Breast epithelium (tissue), 4 donors: Measurements from ENCODE around the gene PTPN22. TPM values are rescaled to one million over a fixed set of nuclear protein-coding genes. Genes with fewer than 3 reads are reported as not detected.

Experiments
- DNase-seq, 2 donors: peaks; one replicate each; pipeline ENCODE4 v3.0.0-alpha.2; 2019; ENCODE audit warnings: low spot score in 2 of 2
- H3K27ac ChIP-seq, 2 donors: fragments of 200-600 bp; sonication (generic) in 1 of 2; one replicate each; pipeline ENCODE4 v1.5.1; 2016 to 2019; ENCODE audit warnings: mild to moderate bottlenecking in 1 of 2
- H3K27me3 ChIP-seq, 2 donors: fragments of 200-600 bp; sonication (generic) in 1 of 2; one replicate each; pipeline versions ENCODE4 v1.5.1 to v1.6.0; 2017 to 2019; ENCODE audit warnings: control low read depth in 1 of 2, mild to moderate bottlenecking in 1 of 2
- H3K36me3 ChIP-seq: fragments of 200-600 bp; one replicate; pipeline ENCODE4 v1.5.1; 2019
- H3K4me1 ChIP-seq, 2 donors: fragments of 200-600 bp; sonication (generic); one replicate each; pipeline ENCODE4 v1.5.1; 2016 to 2019; ENCODE audit warnings: control low read depth in 1 of 2
- H3K4me3 ChIP-seq, 3 donors: fragments of 200-600 bp; sonication (generic); 1 replicate in 2 of 3; 2 replicates in 1 of 3; pipeline ENCODE4 v1.5.1; 2016 to 2019; ENCODE audit warnings: mild to moderate bottlenecking in 3 of 3, moderate library complexity in 2 of 3
- H3K9me3 ChIP-seq, 2 donors: fragments of 200-600 bp; sonication (generic) in 1 of 2; one replicate each; pipeline ENCODE4 v1.5.1; 2016 to 2019; ENCODE audit warnings: control low read depth in 1 of 2
- CTCF ChIP-seq, 3 donors: fragments of 450-650 bp; IDR thresholded peaks; one replicate each; pipeline ENCODE4 v1.5.1; 2016 to 2017; ENCODE audit warnings: antibody characterized with exemption in 3 of 3, mild to moderate bottlenecking in 3 of 3, moderate library complexity in 3 of 3
- POLR2A ChIP-seq: fragments of 450-650 bp; IDR thresholded peaks from one replicate; pipeline ENCODE4 v1.6.1; 2016; ENCODE audit warnings: antibody characterized with exemption, mild to moderate bottlenecking, moderate library complexity
- POLR2AphosphoS5 ChIP-seq, 3 donors: sonication (generic); formaldehyde crosslinking; IDR thresholded peaks; one replicate each; pipeline ENCODE4 v1.6.1; 2017; ENCODE audit warnings: antibody characterized with exemption in 3 of 3
- intact Hi-C: fragments of 100-400 bp; cut with DNase I; formaldehyde crosslinking; loops from one replicate; pipeline ENCODE4 v1.15.1; 2023; ENCODE audit warnings: low total_unique reads
- total RNA-seq, 3 donors: library from RNA; depleted of rRNA; stranded (reverse); fragments of >200 nt; gene quantifications; one replicate each; pipeline ENCODE4 v1.1.0, GENCODE V29; 2016

The PTPN22 gene
- total RNA-seq, 3 donors from 2014 or later = 3.4 to 7.2 (median 3.6) TPM

- TF ChIP-seq POLR2A (no peak), POLR2AphosphoS5 (IDR thresholded peaks at IDR 0.05) (no peak), CTCF (IDR thresholded peaks at IDR 0.05) (no peak)
- intact Hi-C loops = no loop called here
- Histone ChIP-seq H3K27me3 (no peaks in the 10 kb centered on the region), H3K27ac (no peak overlapping the region), H3K4me1 (no peaks in the 10 kb centered on the region), H3K36me3 (no peaks in the 10 kb centered on the region), H3K4me3 (no peak overlapping the region), H3K9me3 (no peaks in the 10 kb centered on the region)
- DNase-seq = no peak
These were observed 101.9 kb downstream of the PTPN22 start for GRCh38 chr1:113769601-113769970.

- Histone ChIP-seq H3K36me3 (no peaks in the 10 kb centered on the region), H3K4me1 (no peaks in the 10 kb centered on the region), H3K4me3 (no peak overlapping the region), H3K9me3 (no peaks in the 10 kb centered on the region), H3K27me3 (no peaks in the 10 kb centered on the region), H3K27ac (no peak overlapping the region)
- no peak for TF ChIP-seq POLR2AphosphoS5 (IDR thresholded peaks at IDR 0.05)
- TF ChIP-seq CTCF (IDR thresholded peaks at IDR 0.05) = no peak
- TF ChIP-seq POLR2A = no peak
- intact Hi-C loops = no loop called here
- no peak for DNase-seq
These were observed 102.5 kb downstream of the PTPN22 start for GRCh38 chr1:113768916-113769600.

GRCh38 chr1:113765306-113766230 is 105.9 kb downstream of the PTPN22 start:
- TF ChIP-seq CTCF (IDR thresholded peaks at IDR 0.05) (no peak), POLR2A (no peak), POLR2AphosphoS5 (IDR thresholded peaks at IDR 0.05) (no peak)
- Histone ChIP-seq H3K4me1 (no peaks in the 10 kb centered on the region), H3K27me3 (no peaks in the 10 kb centered on the region), H3K9me3 (no peaks in the 10 kb centered on the region), H3K4me3 (no peak overlapping the region), H3K27ac (no peak overlapping the region), H3K36me3 (no peaks in the 10 kb centered on the region)
- intact Hi-C loops = no loop called here
- DNase-seq = no peak

Other genes starting within 250 kb of the PTPN22 start
- 10 to 100 TPM; 13.8 to 18.4 (median 16.4) TPM for gene PHTF1, start 112.2 kb downstream of the PTPN22 start, total RNA-seq
- gene RSBN1, start 59.2 kb downstream of the PTPN22 start, total RNA-seq = 10 to 100 TPM; 25.1 to 41.3 (median 28.2) TPM
- gene BCL2L15, start 15.9 kb upstream of the PTPN22 start, total RNA-seq = 1 to 10 TPM in 1 of 3 donors, under 1 TPM in 2; 0.44 to 1.6 (median 0.48) TPM
- gene AP4B1, start 33.1 kb upstream of the PTPN22 start, total RNA-seq = 10 to 100 TPM; 10.8 to 18.1 (median 14.9) TPM
- gene DCLRE1B, start 33.6 kb upstream of the PTPN22 start, total RNA-seq = 1 to 10 TPM; 3.3 to 6.2 (median 3.5) TPM
- 10 to 100 TPM; 46.9 to 66.2 (median 57.8) TPM for gene HIPK1, start 57.6 kb upstream of the PTPN22 start, total RNA-seq
- 100 to 1,000 TPM in 1 of 3 donors, 10 to 100 TPM in 2; 46.2 to 155 (median 51.2) TPM for gene OLFML3, start 107.8 kb upstream of the PTPN22 start, total RNA-seq